ENCODE results near the gene RASSF5.

The RASSF5 gene

GRCh38 chr1:206507284-206508129 lies at the start of gene RASSF5:
RASSF5 (plus strand) TSS chr1:206507531; CDS start chr1:206507603, 72 bp downstream.
- peak; percentile 79 for DNase-seq (ENCODE audit: low spot score)

GRCh38 chr1:206459703-206460102 lies 47.6 kb upstream of the RASSF5 start:
- no peak for DNase-seq (ENCODE audit: low spot score)

GRCh38 chr1:206460836-206461426 lies 46.4 kb upstream of the RASSF5 start:
- DNase-seq (ENCODE audit: low spot score), result no peak

GRCh38 chr1:206461602-206462455 lies 45.5 kb upstream of the RASSF5 start:
- peak; percentile 67 for DNase-seq (ENCODE audit: low spot score)

GRCh38 chr1:206463137-206463536 lies 44.2 kb upstream of the RASSF5 start:
- DNase-seq (ENCODE audit: low spot score), result no peak

GRCh38 chr1:206463911-206464310 lies 43.4 kb upstream of the RASSF5 start:
- no peak for DNase-seq (ENCODE audit: low spot score)

- no peak for DNase-seq (ENCODE audit: low spot score)
Measured at GRCh38 chr1:206464456-206464964, 42.8 kb upstream of the RASSF5 start.

GRCh38 chr1:206465951-206466350 lies 41.4 kb upstream of the RASSF5 start:
- DNase-seq (ENCODE audit: low spot score), result no peak

GRCh38 chr1:206466840-206467649 lies 40.3 kb upstream of the RASSF5 start:
- no peak for DNase-seq (ENCODE audit: low spot score)

- no peak for DNase-seq (ENCODE audit: low spot score)
Measured at GRCh38 chr1:206467915-206468314, 39.4 kb upstream of the RASSF5 start.

GRCh38 chr1:206468571-206468970 lies 38.8 kb upstream of the RASSF5 start:
- no peak for DNase-seq (ENCODE audit: low spot score)

- DNase-seq (ENCODE audit: low spot score), result no peak
Measured at GRCh38 chr1:206469411-206469932, 37.9 kb upstream of the RASSF5 start.

GRCh38 chr1:206469933-206470691 lies 37.2 kb upstream of the RASSF5 start, which contains the start of gene IKBKE:
IKBKE (plus strand) TSS chr1:206470476; CDS start chr1:206473228, 2,752 bp downstream.
- peak; percentile 61 for DNase-seq (ENCODE audit: low spot score)

- DNase-seq (ENCODE audit: low spot score), result peak; percentile 60
Measured at GRCh38 chr1:206470692-206471414, 36.5 kb upstream of the RASSF5 start.

GRCh38 chr1:206471415-206471801 lies 35.9 kb upstream of the RASSF5 start:
- DNase-seq (ENCODE audit: low spot score), result no peak

GRCh38 chr1:206472024-206472423 lies 35.3 kb upstream of the RASSF5 start:
- DNase-seq (ENCODE audit: low spot score), result no peak

- DNase-seq (ENCODE audit: low spot score), result peak; percentile 60
Measured at GRCh38 chr1:206472454-206472853, 34.9 kb upstream of the RASSF5 start.

- DNase-seq (ENCODE audit: low spot score), result no peak
Measured at GRCh38 chr1:206472886-206473285, 34.4 kb upstream of the RASSF5 start.

GRCh38 chr1:206476058-206476457 lies 31.3 kb upstream of the RASSF5 start:
- DNase-seq (ENCODE audit: low spot score), result no peak

GRCh38 chr1:206476591-206476990 lies 30.7 kb upstream of the RASSF5 start:
- DNase-seq (ENCODE audit: low spot score), result no peak
